GM12878 (cell line): ENCODE data around the gene GNAZ. TPM values are rescaled to one million over a fixed set of nuclear protein-coding genes. Genes with fewer than 3 reads are reported as not detected.

ENCODE experiments used
- ATAC-seq: fragments of 200-7000 bp; cut with Tn5 transposase; 3 replicates; pipeline ENCODE4 v1.9.1; 2020; ENCODE audit warnings: mild to moderate bottlenecking, moderate library complexity
- BruUV-seq: library from RNA; stranded (reverse); fragments of 400-500 nt; replicated peaks from 2 replicates; lab custom pipeline; 2021; lab: Mats Ljungman, UMichigan
- CTCF ChIA-PET: fragments of 300-600 bp; sonication (Branson Sonifier 250); formaldehyde crosslinking; extraction: SDS; loops from one replicate; lab custom pipeline; 2021; ENCODE audit warnings: inconsistent platforms; lab: Yijun Ruan, JAX
- POLR2A ChIA-PET: fragments of 350-600 bp; formaldehyde crosslinking; extraction: SDS; loops from one replicate; lab custom pipeline; 2021; ENCODE audit warnings: inconsistent platforms; lab: Charles Lee
- RAD21 ChIA-PET: fragments of 300-600 bp; sonication (Branson Sonifier 250); formaldehyde crosslinking; loops from one replicate; lab custom pipeline; 2023; ENCODE audit warnings: antibody characterized with exemption; ENCODE audit not compliant: unreplicated experiment; lab: Charles Lee
- SMC1A ChIA-PET: fragments of 300-600 bp; sonication (Branson Sonifier 250); formaldehyde crosslinking; loops from one replicate; lab custom pipeline; 2023; ENCODE audit not compliant: unreplicated experiment, uncharacterized antibody; lab: Charles Lee
- DNase-seq: peaks from one replicate; pipeline ENCODE4 v3.0.0-alpha.2; 2011; ENCODE audit warnings: low read depth, low spot score
- FAIRE-seq: peaks from 3 replicates; lab custom pipeline; 2011; peaks lifted over from hg19 to GRCh38; lab: Jason Lieb, UNC
- H2AFZ ChIP-seq: 2 replicates; pipeline ENCODE4 v1.6.0; 2011; ENCODE audit warnings: low read depth, low read length, control low read depth; ENCODE audit not compliant: control insufficient read depth
- H3K27ac ChIP-seq: 2 replicates; pipeline ENCODE4 v1.5.1; 2011; ENCODE audit warnings: control low read depth; ENCODE audit not compliant: control insufficient read depth, insufficient read depth
- H3K27me3 ChIP-seq, 2 experiments: replicated peaks in 1 of 2; 2 replicates each; pipeline versions ENCODE4 v1.6.0 to v1.6.1; 2011; ENCODE audit warnings: low read length in 1 of 2; ENCODE audit not compliant: control insufficient read depth in 2 of 2, insufficient read depth in 2 of 2
- H3K36me3 ChIP-seq, 2 experiments: 2 replicates each; pipeline ENCODE4 v1.5.1; 2011; ENCODE audit warnings: low read length in 1 of 2; ENCODE audit not compliant: control insufficient read depth in 2 of 2, insufficient read depth in 2 of 2
- H3K4me1 ChIP-seq: 2 replicates; pipeline ENCODE4 v1.6.1; 2011; ENCODE audit warnings: mild to moderate bottlenecking, low read length, moderate library complexity, mixed read lengths; ENCODE audit not compliant: control insufficient read depth, insufficient read depth
- H3K4me2 ChIP-seq: 2 replicates; pipeline ENCODE4 v1.6.0; 2011; ENCODE audit warnings: control low read depth; ENCODE audit not compliant: control insufficient read depth, insufficient read depth
- H3K4me3 ChIP-seq: fragments of 200-600 bp; sonication (generic); 2 replicates; pipeline ENCODE4 v1.5.1; 2016
- H3K79me2 ChIP-seq: 2 replicates; pipeline ENCODE4 v1.6.0; 2011; ENCODE audit warnings: low read length; ENCODE audit not compliant: control insufficient read depth, insufficient read depth
- H3K9ac ChIP-seq: 2 replicates; pipeline ENCODE4 v1.8.0; 2011; ENCODE audit warnings: low read length, control low read depth, mixed read lengths; ENCODE audit not compliant: control insufficient read depth, insufficient read depth
- H3K9me3 ChIP-seq: replicated peaks from 3 replicates; pipeline ENCODE4 v1.5.1; 2011; ENCODE audit warnings: mild to moderate bottlenecking, low read length; ENCODE audit not compliant: control insufficient read depth, insufficient read depth
- H4K20me1 ChIP-seq: 2 replicates; pipeline ENCODE4 v1.6.0; 2011; ENCODE audit not compliant: control insufficient read depth, insufficient read depth
- BCL11A ChIP-seq: IDR thresholded peaks from 2 replicates; pipeline ENCODE4 v1.6.1; 2011; ENCODE audit warnings: low read depth, low read length
- DPF2 ChIP-seq: fragments of 450-650 bp; IDR thresholded peaks from 2 replicates; pipeline ENCODE4 v1.6.1; 2017; ENCODE audit warnings: mild to moderate bottlenecking
- EED ChIP-seq: sonication (generic); IDR thresholded peaks from 2 replicates; pipeline ENCODE4 v1.6.1; 2016; ENCODE audit warnings: antibody characterized with exemption, low read depth
- TARDBP ChIP-seq: IDR thresholded peaks from 2 replicates; pipeline ENCODE4 v1.6.1; 2016; ENCODE audit warnings: borderline replicate concordance
- WRNIP1 ChIP-seq: IDR thresholded peaks from 2 replicates; pipeline ENCODE4 v1.6.1; 2011; ENCODE audit warnings: low read depth, low read length, improper control_type of control experiment, borderline replicate concordance
- YBX1 ChIP-seq: fragments of 450-650 bp; IDR thresholded peaks from 2 replicates; pipeline ENCODE4 v1.6.1; 2016; ENCODE audit warnings: antibody characterized with exemption
- WGBS: methylation state at CpG from one replicate; pipeline ENCODE4 v1.1.6; 2016; ENCODE audit warnings: low lambda C conversion rate; ENCODE audit not compliant: insufficient replicate concordance, insufficient coverage; ENCODE audit errors: missing lambda C conversion rate; 5-methylcytosine and 5-hydroxymethylcytosine counted together
- in situ Hi-C: fragments of 300-500 bp; cut with MboI; formaldehyde crosslinking; loops from 9 replicates; pipeline ENCODE4 v1.14.3; 2018; ENCODE audit warnings: mixed read lengths
- intact Hi-C: fragments of 100-400 bp; cut with micrococcal nuclease; formaldehyde crosslinking; loops from one replicate; pipeline ENCODE4 v1.14.2; 2022; ENCODE audit not compliant: unreplicated experiment
- polyA plus RNA-seq, 11 experiments: library from polyadenylated mRNA; depleted of rRNA in 4 of 11; unstranded in 6 of 11; stranded (reverse) in 5 of 11; fragments of >200 nt; fragmentation: Nextera tagmentation in 4 of 11; fragmentation: Illumina TruSeq in 1 of 11; extraction: Ambion mirVana in 4 of 11; extraction: Trizol in 1 of 11; gene quantifications; 1 replicate in 1 of 11; 2 replicates in 10 of 11; pipeline versions ENCODE4 v1.2.1 to v1.2.3, GENCODE V29; 2011 to 2016; ENCODE audit warnings: inconsistent platforms in 2 of 11, missing spikeins in 2 of 11, low read depth in 1 of 11
- total RNA-seq, 4 experiments: library from RNA; depleted of rRNA in 3 of 4; stranded (reverse); fragments of >200 nt in 3 of 4; fragmentation: Illumina TruSeq in 1 of 4; extraction: Trizol in 1 of 4; gene quantifications; 2 replicates each; pipeline versions ENCODE4 v1.2.1 to v1.2.3, GENCODE V29; 2013 to 2021
- TF ChIP-seq, protein P1 (sequence below): fragments of 450-650 bp; IDR thresholded peaks from 2 replicates; pipeline ENCODE4 v1.6.1; 2016; ENCODE audit warnings: mild to moderate bottlenecking

Gene GNAZ
- total and polyA plus RNA-seq, 10 of the 15 experiments (the other 5 are each of a cell fraction or from before 2014, with no cell fraction given): 0.09 to 1.0 (median 0.44) TPM; not detected in 1

DNA sequence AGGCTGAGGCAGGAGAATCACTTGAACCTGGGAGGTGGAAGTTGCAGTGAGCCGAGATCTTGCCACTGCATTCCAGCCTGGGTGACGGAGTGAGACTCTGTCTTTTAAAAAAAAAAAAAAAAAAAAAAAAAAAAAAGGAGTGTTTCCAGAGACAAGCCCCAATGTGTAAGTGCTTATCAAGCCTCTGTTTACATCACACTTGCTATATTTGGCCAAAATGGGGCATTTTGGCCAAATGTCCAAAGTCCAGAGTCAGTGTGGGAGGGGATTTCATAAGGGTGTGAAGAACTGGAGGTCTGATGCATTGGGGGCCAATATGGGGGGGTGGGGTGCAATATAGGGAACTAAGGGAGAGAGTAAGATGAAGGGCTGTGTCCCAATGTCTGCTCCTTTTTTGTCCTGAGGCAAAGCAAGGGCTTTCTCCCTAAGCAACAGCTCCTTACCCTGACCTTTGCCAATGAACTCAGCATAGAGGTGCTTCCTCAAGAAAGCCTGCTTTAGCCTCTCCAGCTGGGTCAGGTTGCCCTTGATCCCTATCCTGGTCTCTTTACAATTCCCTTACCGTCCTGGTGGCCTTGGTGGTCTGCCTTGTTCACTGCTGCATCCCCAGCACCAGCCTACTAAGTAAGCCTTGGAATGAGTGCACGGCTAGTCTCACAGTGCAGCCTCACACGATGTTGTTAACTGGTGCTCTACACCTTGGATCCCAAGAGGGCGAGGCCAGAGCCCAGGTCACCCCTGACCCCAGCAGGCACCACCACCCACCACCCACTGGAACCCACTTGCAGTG, 95.9 kb downstream of the GNAZ start:
- FAIRE-seq (no peak), DNase-seq (no peak), ATAC-seq (no peak)
- ChIA-PET SMC1A (interaction anchor here (0.6 to 1.3 kb wide), 4 partner anchors 28 to 600 kb away, joined by 3 read pairs; no protein-coding TSS in a partner anchor), RAD21 (interaction anchor here (0.7 to 1.0 kb wide), 2 partner anchors 22 to 115 kb away, joined by 3 read pairs; no protein-coding TSS in a partner anchor), CTCF (interaction anchor here (1.2 to 1.9 kb wide), 2 partner anchors 12 to 206 kb away, joined by 5 to 6 read pairs; no protein-coding TSS in a partner anchor), POLR2A (interaction anchor here (0.6 kb wide), 1 partner anchor 43 kb away, joined by 3 read pairs; no protein-coding TSS in a partner anchor)
- Histone ChIP-seq H3K36me3 (no peaks in the 10 kb centered on the region), H3K4me2 (no peak overlapping the region), H3K4me1 (no peaks in the 10 kb centered on the region), H3K4me3 (no peak overlapping the region), H2AFZ (no peak overlapping the region), H3K9ac (no peak overlapping the region), H3K27me3 (no peaks in the 10 kb centered on the region), H3K9me3 (no peaks in the 10 kb centered on the region), H4K20me1 (no peaks in the 10 kb centered on the region), H3K27ac (no peak overlapping the region), H3K79me2 (no peaks in the 10 kb centered on the region)
- BruUV-seq: no TSS peak
- intact Hi-C loops: no loop called here
- TF ChIP-seq BCL11A (no peak), YBX1 (no peak), EED (no peak), TARDBP (no peak), DPF2 (no peak), WRNIP1 (no peak)
- TF ChIP-seq, protein P1, sequence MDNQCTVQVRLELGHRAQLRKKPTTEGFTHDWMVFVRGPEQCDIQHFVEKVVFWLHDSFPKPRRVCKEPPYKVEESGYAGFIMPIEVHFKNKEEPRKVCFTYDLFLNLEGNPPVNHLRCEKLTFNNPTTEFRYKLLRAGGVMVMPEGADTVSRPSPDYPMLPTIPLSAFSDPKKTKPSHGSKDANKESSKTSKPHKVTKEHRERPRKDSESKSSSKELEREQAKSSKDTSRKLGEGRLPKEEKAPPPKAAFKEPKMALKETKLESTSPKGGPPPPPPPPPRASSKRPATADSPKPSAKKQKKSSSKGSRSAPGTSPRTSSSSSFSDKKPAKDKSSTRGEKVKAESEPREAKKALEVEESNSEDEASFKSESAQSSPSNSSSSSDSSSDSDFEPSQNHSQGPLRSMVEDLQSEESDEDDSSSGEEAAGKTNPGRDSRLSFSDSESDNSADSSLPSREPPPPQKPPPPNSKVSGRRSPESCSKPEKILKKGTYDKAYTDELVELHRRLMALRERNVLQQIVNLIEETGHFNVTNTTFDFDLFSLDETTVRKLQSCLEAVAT: no peak
- in situ Hi-C loops: no loop called here
- WGBS: 14% methylated on average over 6 of the region's 6 CpGs
